Neural progenitor cell (in vitro differentiated cells): ENCODE measurements around the gene CLSTN2. TPM values are rescaled to one million over a fixed set of nuclear protein-coding genes. Genes with fewer than 3 reads are reported as not detected.

ENCODE experiments used
- DNase-seq: peaks from one replicate; pipeline ENCODE4 v3.0.0-alpha.2; 2016; ENCODE audit warnings: low spot score
- H2AFZ ChIP-seq: fragments of 200-600 bp; sonication (generic); replicated peaks from 2 replicates; pipeline ENCODE4 v1.6.1; 2016; ENCODE audit warnings: antibody characterized with exemption
- H3F3A ChIP-seq: fragments of 200-600 bp; sonication (generic); 2 replicates; pipeline ENCODE4 v1.6.1; 2016; ENCODE audit warnings: antibody characterized with exemption, low read depth
- H3K27ac ChIP-seq: fragments of 200-600 bp; sonication (generic); 2 replicates; pipeline ENCODE4 v1.5.1; 2016; ENCODE audit warnings: mild to moderate bottlenecking
- H3K27me3 ChIP-seq: fragments of 200-600 bp; sonication (generic); 2 replicates; pipeline ENCODE4 v1.6.1; 2016; ENCODE audit warnings: mild to moderate bottlenecking, moderate library complexity
- H3K36me3 ChIP-seq: fragments of 200-600 bp; sonication (generic); 2 replicates; pipeline ENCODE4 v1.5.1; 2016
- H3K4me1 ChIP-seq: fragments of 200-600 bp; sonication (generic); 2 replicates; pipeline ENCODE4 v1.6.1; 2016; ENCODE audit warnings: mixed run types
- H3K4me2 ChIP-seq: fragments of 200-600 bp; sonication (generic); 2 replicates; pipeline ENCODE4 v1.6.1; 2016
- H3K4me3 ChIP-seq: fragments of 200-600 bp; sonication (generic); 2 replicates; pipeline ENCODE4 v1.5.1; 2016
- H3K79me2 ChIP-seq: fragments of 200-600 bp; sonication (generic); 2 replicates; pipeline ENCODE4 v1.6.1; 2016; ENCODE audit warnings: low read depth
- H3K9ac ChIP-seq: fragments of 200-600 bp; sonication (generic); 2 replicates; pipeline ENCODE4 v1.6.1; 2016
- H3K9me3 ChIP-seq: fragments of 200-600 bp; sonication (generic); 2 replicates; pipeline ENCODE4 v1.5.1; 2016; ENCODE audit warnings: low read depth
- H4K20me1 ChIP-seq: fragments of 200-600 bp; sonication (generic); 2 replicates; pipeline ENCODE4 v1.6.1; 2016; ENCODE audit warnings: low read depth
- H3K27ac Mint-ChIP-seq: 3 replicates; pipeline ENCODE4 v1.8.0; 2021; ENCODE audit warnings: mixed read lengths
- H3K27me3 Mint-ChIP-seq: 2 replicates; pipeline ENCODE4 v1.8.0; 2022; ENCODE audit warnings: low read depth, mild to moderate bottlenecking, inconsistent platforms, moderate library complexity, mixed read lengths; ENCODE audit not compliant: insufficient read depth
- H3K36me3 Mint-ChIP-seq: 3 replicates; pipeline ENCODE4 v1.8.0; 2021; ENCODE audit warnings: mixed read lengths
- H3K4me1 Mint-ChIP-seq: 3 replicates; pipeline ENCODE4 v1.8.0; 2021; ENCODE audit warnings: mixed read lengths
- H3K4me3 Mint-ChIP-seq: 3 replicates; pipeline ENCODE4 v1.8.0; 2021; ENCODE audit warnings: mild to moderate bottlenecking, moderate library complexity, mixed read lengths
- H3K9me3 Mint-ChIP-seq: 3 replicates; pipeline ENCODE4 v1.8.0; 2020; ENCODE audit warnings: mixed read lengths
- EZH2 ChIP-seq: fragments of 200-600 bp; sonication (generic); IDR thresholded peaks from 2 replicates; pipeline ENCODE4 v1.6.1; 2017; ENCODE audit warnings: antibody characterized with exemption, mild to moderate bottlenecking, moderate library complexity
- EZH2phosphoT487 ChIP-seq: fragments of 200-600 bp; sonication (generic); IDR thresholded peaks from 2 replicates; pipeline ENCODE4 v1.6.1; 2017; ENCODE audit warnings: antibody characterized with exemption
- total RNA-seq: library from RNA; depleted of rRNA; stranded (reverse); fragments of >200 nt; gene quantifications from 2 replicates; pipeline ENCODE4 v1.2.3, GENCODE V29; 2015; ENCODE audit warnings: low replicate concordance
- TF ChIP-seq, protein P1 (sequence below): fragments of 200-600 bp; sonication (generic); IDR thresholded peaks from 2 replicates; pipeline ENCODE4 v1.5.1; 2017; ENCODE audit warnings: antibody characterized with exemption, mild to moderate bottlenecking

Gene CLSTN2
- total RNA-seq, 1 donor from 2014 or later, result 0.22 TPM

DNA sequence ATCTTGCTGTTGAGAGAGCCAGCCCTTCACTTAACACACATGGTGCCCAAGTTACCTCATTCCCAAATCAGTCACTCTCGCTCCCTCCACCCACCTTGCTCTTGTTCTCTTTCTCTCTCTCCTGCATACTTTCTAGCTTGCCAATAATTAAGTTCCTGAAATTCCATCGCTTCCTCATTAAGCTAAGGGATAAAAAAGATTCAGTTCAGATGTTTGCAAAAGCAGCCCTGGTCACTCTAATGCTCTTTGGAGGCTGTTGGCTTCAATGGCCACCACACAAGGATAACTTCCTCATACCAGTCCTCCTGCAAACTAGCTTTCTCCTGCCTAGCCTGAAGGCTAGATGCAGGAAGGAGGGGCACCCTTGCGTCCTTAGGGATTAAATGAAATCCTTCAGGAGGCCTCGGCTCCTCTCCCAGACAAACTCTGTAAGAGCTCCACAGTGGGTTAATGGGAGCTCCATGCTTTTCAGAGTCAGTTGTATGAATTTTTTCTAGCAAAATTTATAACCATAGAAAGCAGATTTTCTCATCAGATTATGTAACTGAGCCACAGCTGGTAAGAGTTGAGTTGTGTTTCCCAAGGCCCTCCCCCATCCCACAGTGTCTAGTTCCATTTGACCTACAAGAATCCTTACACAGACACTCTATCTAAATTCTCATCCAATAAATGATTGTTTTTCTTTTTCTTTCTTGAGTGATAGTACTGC lies 566.2 kb downstream of the CLSTN2 start:
- H3K9me3 Mint-ChIP-seq, result no peaks in the 10 kb centered on the region
- Histone ChIP-seq H3K4me1 (peaks cover 10% of the 10 kb centered on the region), H3K9me3 (no peaks in the 10 kb centered on the region), H2AFZ (peak overlapping the region; percentile 17), H3K27me3 (no peaks in the 10 kb centered on the region), H3K4me2 (no peak overlapping the region), H3K27ac (no peak overlapping the region), H3K36me3 (no peaks in the 10 kb centered on the region), H3K4me3 (no peak overlapping the region), H4K20me1 (no peaks in the 10 kb centered on the region), H3F3A (no peaks in the 10 kb centered on the region), H3K9ac (no peak overlapping the region), H3K79me2 (no peaks in the 10 kb centered on the region)
- H3K27ac Mint-ChIP-seq, result no peak overlapping the region
- H3K27me3 Mint-ChIP-seq, result peaks cover 4% of the 10 kb centered on the region
- H3K4me3 Mint-ChIP-seq, result no peak overlapping the region
- DNase-seq, result no peak
- TF ChIP-seq EZH2, result no peak
- TF ChIP-seq EZH2phosphoT487, result no peak
- TF ChIP-seq, protein P1, sequence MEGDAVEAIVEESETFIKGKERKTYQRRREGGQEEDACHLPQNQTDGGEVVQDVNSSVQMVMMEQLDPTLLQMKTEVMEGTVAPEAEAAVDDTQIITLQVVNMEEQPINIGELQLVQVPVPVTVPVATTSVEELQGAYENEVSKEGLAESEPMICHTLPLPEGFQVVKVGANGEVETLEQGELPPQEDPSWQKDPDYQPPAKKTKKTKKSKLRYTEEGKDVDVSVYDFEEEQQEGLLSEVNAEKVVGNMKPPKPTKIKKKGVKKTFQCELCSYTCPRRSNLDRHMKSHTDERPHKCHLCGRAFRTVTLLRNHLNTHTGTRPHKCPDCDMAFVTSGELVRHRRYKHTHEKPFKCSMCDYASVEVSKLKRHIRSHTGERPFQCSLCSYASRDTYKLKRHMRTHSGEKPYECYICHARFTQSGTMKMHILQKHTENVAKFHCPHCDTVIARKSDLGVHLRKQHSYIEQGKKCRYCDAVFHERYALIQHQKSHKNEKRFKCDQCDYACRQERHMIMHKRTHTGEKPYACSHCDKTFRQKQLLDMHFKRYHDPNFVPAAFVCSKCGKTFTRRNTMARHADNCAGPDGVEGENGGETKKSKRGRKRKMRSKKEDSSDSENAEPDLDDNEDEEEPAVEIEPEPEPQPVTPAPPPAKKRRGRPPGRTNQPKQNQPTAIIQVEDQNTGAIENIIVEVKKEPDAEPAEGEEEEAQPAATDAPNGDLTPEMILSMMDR, result no peak
- H3K36me3 Mint-ChIP-seq, result no peaks in the 10 kb centered on the region
- H3K4me1 Mint-ChIP-seq, result peaks cover 20% of the 10 kb centered on the region

DNA sequence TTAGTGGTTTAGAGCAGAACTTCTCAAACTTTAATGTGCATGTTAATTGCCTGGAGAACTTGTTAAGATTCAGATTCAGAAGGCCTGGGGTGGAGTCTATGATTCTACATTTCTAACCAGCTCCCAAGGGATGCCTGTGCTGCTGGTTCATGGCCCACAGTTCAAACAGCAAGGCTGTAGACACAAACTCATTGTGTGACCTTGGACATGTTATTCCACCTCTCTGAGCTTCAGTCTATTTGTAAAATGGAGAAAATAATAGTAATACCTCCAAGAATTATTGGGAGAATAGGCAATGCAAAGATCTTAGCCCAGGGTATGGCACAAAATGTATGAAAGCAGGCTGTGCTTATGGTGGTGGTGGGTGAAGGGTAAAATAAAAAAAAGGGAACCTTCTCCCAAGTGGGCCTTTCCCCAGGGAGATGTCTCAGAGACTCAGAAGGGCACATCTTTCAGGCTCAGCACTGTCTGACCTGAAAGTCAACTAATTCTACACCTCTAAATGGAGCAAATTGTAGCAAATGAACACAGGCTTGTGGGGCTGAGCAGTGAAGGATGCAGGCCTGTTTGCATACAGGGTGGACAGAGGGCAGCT lies 566.9 kb downstream of the CLSTN2 start:
- no peak overlapping the region for H3K27ac ChIP-seq
- no peak overlapping the region for H3K4me2 ChIP-seq
- H2AFZ ChIP-seq, result no peak overlapping the region
- Mint-ChIP-seq H3K4me3 (no peak overlapping the region), H3K27ac (no peak overlapping the region), H3K27me3 (peaks cover 7% of the 10 kb centered on the region), H3K9me3 (no peaks in the 10 kb centered on the region), H3K36me3 (no peaks in the 10 kb centered on the region), H3K4me1 (peaks cover 24% of the 10 kb centered on the region)
- no peak overlapping the region for H3K9ac ChIP-seq
- H3K9me3 ChIP-seq, result no peaks in the 10 kb centered on the region
- H3K36me3 ChIP-seq, result no peaks in the 10 kb centered on the region
- no peak for TF ChIP-seq EZH2phosphoT487
- TF ChIP-seq EZH2, result no peak
- TF ChIP-seq, protein P1, result no peak
- no peaks in the 10 kb centered on the region for H3K27me3 ChIP-seq
- no peaks in the 10 kb centered on the region for H3F3A ChIP-seq
- DNase-seq, result no peak
- no peaks in the 10 kb centered on the region for H4K20me1 ChIP-seq
- no peak overlapping the region for H3K4me3 ChIP-seq
- peaks cover 10% of the 10 kb centered on the region for H3K4me1 ChIP-seq
- no peaks in the 10 kb centered on the region for H3K79me2 ChIP-seq

DNA sequence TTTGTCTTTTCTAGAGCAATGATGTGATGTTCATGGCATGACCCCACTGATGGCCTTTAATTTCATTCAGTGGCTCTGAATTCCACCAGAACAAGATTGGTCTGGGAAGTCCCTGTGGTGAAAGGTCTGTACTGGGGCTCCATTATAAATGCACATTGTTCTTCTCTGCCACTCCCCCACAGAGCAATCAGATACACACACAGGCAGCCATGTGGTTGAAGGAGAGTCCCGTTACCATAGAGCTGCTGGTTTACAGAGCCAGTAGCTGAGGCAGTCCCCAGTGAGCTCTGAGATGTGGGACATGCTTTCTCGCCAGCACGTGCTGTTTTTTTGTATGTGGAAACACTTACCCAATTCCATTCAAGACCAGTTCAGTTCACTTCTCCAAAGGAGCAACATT lies 570.2 kb downstream of the CLSTN2 start:
- H2AFZ ChIP-seq, result no peak overlapping the region
- no peak overlapping the region for H3K9ac ChIP-seq
- peaks cover 7% of the 10 kb centered on the region for H3F3A ChIP-seq
- H3K27ac Mint-ChIP-seq, result peak overlapping the region; percentile 77
- H3K4me1 Mint-ChIP-seq, result peaks cover 39% of the 10 kb centered on the region
- no peak overlapping the region for H3K27ac ChIP-seq
- no peaks in the 10 kb centered on the region for H3K79me2 ChIP-seq
- H3K4me1 ChIP-seq, result peaks cover 24% of the 10 kb centered on the region
- no peak overlapping the region for H3K4me3 Mint-ChIP-seq
- TF ChIP-seq, protein P1, result no peak
- TF ChIP-seq EZH2, result no peak
- no peak for TF ChIP-seq EZH2phosphoT487
- H3K4me3 ChIP-seq, result no peak overlapping the region
- no peaks in the 10 kb centered on the region for H3K9me3 Mint-ChIP-seq
- no peaks in the 10 kb centered on the region for H3K9me3 ChIP-seq
- H3K27me3 Mint-ChIP-seq, result peaks cover 9% of the 10 kb centered on the region
- H3K36me3 ChIP-seq, result no peaks in the 10 kb centered on the region
- peak; percentile 58 for DNase-seq
- no peaks in the 10 kb centered on the region for H4K20me1 ChIP-seq
- H3K27me3 ChIP-seq, result no peaks in the 10 kb centered on the region
- H3K4me2 ChIP-seq, result peak overlapping the region; percentile 11
- no peaks in the 10 kb centered on the region for H3K36me3 Mint-ChIP-seq
